Sigmoid colon (tissue), 7 donors: ENCODE results near the gene PES1. TPM values are rescaled to one million over a fixed set of nuclear protein-coding genes. Genes with fewer than 3 reads are reported as not detected.

Experiments
- DNase-seq: peaks from one replicate; pipeline ENCODE4 v3.0.0-alpha.2; 2019
- H3K27ac ChIP-seq, 4 donors: fragments of 200-600 bp; sonication (generic); one replicate each; pipeline ENCODE4 v1.5.1; 2016 to 2019; ENCODE audit warnings: mild to moderate bottlenecking in 1 of 4
- H3K27me3 ChIP-seq, 3 donors: fragments of 200-600 bp; sonication (generic); one replicate each; pipeline ENCODE4 v1.5.1; 2019; ENCODE audit warnings: mild to moderate bottlenecking in 1 of 3
- H3K36me3 ChIP-seq, 4 donors: fragments of 200-600 bp; sonication (generic); one replicate each; pipeline ENCODE4 v1.5.1; 2016 to 2019
- H3K4me1 ChIP-seq, 4 donors: fragments of 200-600 bp; sonication (generic); one replicate each; pipeline ENCODE4 v1.5.1; 2017 to 2019
- H3K4me3 ChIP-seq, 4 donors: fragments of 200-600 bp; sonication (generic); one replicate each; pipeline ENCODE4 v1.5.1; 2017 to 2019; ENCODE audit warnings: mild to moderate bottlenecking in 2 of 4, moderate library complexity in 1 of 4
- H3K9me3 ChIP-seq, 4 donors: fragments of 200-600 bp in 3 of 4; sonication (generic) in 3 of 4; one replicate each; pipeline versions ENCODE4 v1.5.1 to v1.6.1; 2013 to 2019
- CTCF ChIP-seq, 4 experiments: fragments of 450-650 bp in 3 of 4; fragments of 200-600 bp in 1 of 4; IDR thresholded peaks; one replicate each; pipeline ENCODE4 v1.5.1; 2016 to 2019; ENCODE audit warnings: antibody characterized with exemption in 4 of 4, mild to moderate bottlenecking in 3 of 4, moderate library complexity in 2 of 4
- EP300 ChIP-seq, 4 donors: sonication (generic); formaldehyde crosslinking; IDR thresholded peaks; one replicate each; pipeline ENCODE4 v1.6.1; 2017; ENCODE audit warnings: antibody characterized with exemption in 4 of 4
- POLR2A ChIP-seq, 2 donors: fragments of 450-650 bp; IDR thresholded peaks; one replicate each; pipeline ENCODE4 v1.6.1; 2016; ENCODE audit warnings: antibody characterized with exemption in 2 of 2, mild to moderate bottlenecking in 2 of 2, moderate library complexity in 2 of 2
- POLR2AphosphoS5 ChIP-seq, 4 donors: sonication (generic); formaldehyde crosslinking; IDR thresholded peaks; one replicate each; pipeline ENCODE4 v1.6.1; 2017; ENCODE audit warnings: antibody characterized with exemption in 4 of 4
- WGBS, 2 donors: extraction: QIAGEN DNeasy Blood & Tissue Kit; methylation state at CpG; one replicate each; pipeline ENCODE4 v1.1.7; 2013; 5-methylcytosine and 5-hydroxymethylcytosine counted together
- intact Hi-C: fragments of 100-400 bp; cut with DNase I; formaldehyde crosslinking; loops from one replicate; pipeline ENCODE4 v1.15.1; 2023
- polyA plus RNA-seq, 3 donors: library from polyadenylated mRNA; stranded (reverse); fragments of 200-250 nt; gene quantifications; one replicate each; pipeline ENCODE4 v1.2.3, GENCODE V29; 2013
- total RNA-seq, 4 donors: library from RNA; depleted of rRNA; stranded (reverse); fragments of >200 nt; gene quantifications; one replicate each; pipeline ENCODE4 v1.1.0, GENCODE V29; 2016
- donor health status: healthy with polysubstance abuse.
- donor health status: Bipolar disorder and iron deficiency.
- donor health status: healthy.

PES1 gene
- total and polyA plus RNA-seq, 7 donors, result 25.0 to 64.8 (median 41.3) TPM

- intact Hi-C loops, result no loop called here
- no peak overlapping the region for H3K4me3 ChIP-seq
- no peak overlapping the region for H3K27ac ChIP-seq
- no peaks in the 10 kb centered on the region for H3K27me3 ChIP-seq
- H3K36me3 ChIP-seq, result no peaks in the 10 kb centered on the region
- no peaks in the 10 kb centered on the region for H3K4me1 ChIP-seq
- TF ChIP-seq EP300 (IDR thresholded peaks at IDR 0.05) (no peak), POLR2A (IDR thresholded peaks at IDR 0.05) (no peak), CTCF (IDR thresholded peaks at IDR 0.05) (no peak), POLR2AphosphoS5 (IDR thresholded peaks at IDR 0.05) (no peak)
- no peak for DNase-seq
- 88 to 91% methylated on average over 4 of the region's 4 CpGs for WGBS, 2 donors
- H3K9me3 ChIP-seq, result no peaks in the 10 kb centered on the region
Measured at GRCh38 chr22:30535182-30535581, 56.5 kb downstream of the PES1 start.

- intact Hi-C loops, result no loop called here
Measured at GRCh38 chr22:30531651-30532608, 59.8 kb downstream of the PES1 start.

DNA sequence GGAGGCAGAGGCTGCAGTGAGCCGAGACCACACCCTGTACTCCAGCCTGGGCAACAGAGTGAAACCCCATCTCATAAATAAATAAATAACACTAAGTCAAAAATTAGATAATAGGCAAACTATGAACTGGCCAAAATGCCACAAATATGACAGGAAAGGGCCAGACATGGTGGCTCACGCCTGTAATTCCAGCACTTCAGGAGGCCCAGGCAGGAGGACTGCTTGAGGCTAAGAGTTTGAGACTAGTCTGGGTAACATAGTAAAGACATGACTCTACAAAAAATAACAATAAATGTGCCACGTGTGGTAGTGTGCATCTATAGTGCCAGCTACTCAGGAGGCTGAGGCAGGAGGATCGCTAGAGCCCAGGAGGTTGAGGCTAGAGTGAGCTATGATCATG lies 65.1 kb downstream of the PES1 start:
- Histone ChIP-seq H3K4me3 (no peak overlapping the region), H3K9me3 (no peaks in the 10 kb centered on the region), H3K4me1 (no peaks in the 10 kb centered on the region), H3K27me3 (no peaks in the 10 kb centered on the region), H3K36me3 (no peaks in the 10 kb centered on the region), H3K27ac (no peak overlapping the region)
- WGBS, 2 donors, result 77 to 89% methylated on average over 4 of the region's 4 CpGs
- DNase-seq, result no peak
- intact Hi-C loops, result no loop called here
- TF ChIP-seq EP300 (IDR thresholded peaks at IDR 0.05) (no peak), POLR2A (IDR thresholded peaks at IDR 0.05) (no peak), POLR2AphosphoS5 (IDR thresholded peaks at IDR 0.05) (no peak), CTCF (IDR thresholded peaks at IDR 0.05) (no peak)

More at GRCh38 chr22:30531651-30532608, 59.8 kb downstream of the PES1 start:
- no peak for TF ChIP-seq POLR2AphosphoS5 (IDR thresholded peaks at IDR 0.05)
- TF ChIP-seq POLR2A (IDR thresholded peaks at IDR 0.05), result no peak
- no peak for TF ChIP-seq EP300 (IDR thresholded peaks at IDR 0.05)
- TF ChIP-seq CTCF (IDR thresholded peaks at IDR 0.05), result no peak
- H3K4me3 ChIP-seq, result no peak overlapping the region
- no peaks in the 10 kb centered on the region for H3K27me3 ChIP-seq
- H3K36me3 ChIP-seq, result no peaks in the 10 kb centered on the region
- H3K9me3 ChIP-seq, result no peaks in the 10 kb centered on the region
- 89 to 91% methylated on average over 17 of the region's 17 CpGs for WGBS, 2 donors
- no peak for DNase-seq
- no peaks in the 10 kb centered on the region for H3K4me1 ChIP-seq
- H3K27ac ChIP-seq, result no peak overlapping the region

Other genes starting within 250 kb of the PES1 start
- 10 to 100 TPM; 24.2 to 61.5 (median 33.5) TPM for gene SF3A1, start 235.0 kb downstream of the PES1 start, total RNA-seq
- gene SF3A1, start 235.0 kb downstream of the PES1 start, polyA plus RNA-seq, result 10 to 100 TPM; 17.4 to 41.2 (median 21.3) TPM
- 1 to 10 TPM in 3 of 4 donors, under 1 TPM in 1; 0.83 to 2.0 (median 1.7) TPM for gene CCDC157, start 234.9 kb downstream of the PES1 start, total RNA-seq
- 1 to 10 TPM; 1.2 to 1.8 (median 1.6) TPM for gene CCDC157, start 234.9 kb downstream of the PES1 start, polyA plus RNA-seq
- 10 to 100 TPM; 12.2 to 21.6 (median 13.0) TPM for gene RNF215, start 204.5 kb downstream of the PES1 start, total RNA-seq
- 1 to 10 TPM in 2 of 3 donors, under 1 TPM in 1; 0.92 to 7.1 (median 1.8) TPM for gene RNF215, start 204.5 kb downstream of the PES1 start, polyA plus RNA-seq
- 10 to 100 TPM in 2 of 4 donors, 1 to 10 TPM in 2; 4.7 to 12.1 (median 7.8) TPM for gene SEC14L2, start 194.9 kb downstream of the PES1 start, total RNA-seq
- 1 to 10 TPM; 2.4 to 6.3 (median 5.5) TPM for gene SEC14L2, start 194.9 kb downstream of the PES1 start, polyA plus RNA-seq
- 1 to 10 TPM; 2.9 to 7.1 (median 4.8) TPM for gene MTFP1, start 166.1 kb downstream of the PES1 start, total RNA-seq
- gene MTFP1, start 166.1 kb downstream of the PES1 start, polyA plus RNA-seq, result 10 to 100 TPM; 21.0 to 38.5 (median 31.2) TPM
- not detected for gene SEC14L3, start 119.9 kb downstream of the PES1 start, total RNA-seq
- gene SEC14L3, start 119.9 kb downstream of the PES1 start, polyA plus RNA-seq, result under 1 TPM in 1 of 3 donors, not detected in 2; 0.23 TPM
- gene SEC14L4, start 86.2 kb downstream of the PES1 start, total RNA-seq, result not detected
- gene SEC14L4, start 86.2 kb downstream of the PES1 start, polyA plus RNA-seq, result under 1 TPM in 1 of 3 donors, not detected in 2; 0.04 TPM
- gene SEC14L6, start 45.2 kb downstream of the PES1 start, total RNA-seq, result 1 to 10 TPM in 1 of 4 donors, under 1 TPM in 2, not detected in 1; 0.41 to 4.3 (median 0.83) TPM
- under 1 TPM in 1 of 3 donors, not detected in 2; 0.10 TPM for gene SEC14L6, start 45.2 kb downstream of the PES1 start, polyA plus RNA-seq
- gene GAL3ST1, start 17.2 kb downstream of the PES1 start, total RNA-seq, result 1 to 10 TPM in 2 of 4 donors, under 1 TPM in 2; 0.68 to 2.8 (median 1.5) TPM
- 10 to 100 TPM in 1 of 3 donors, 1 to 10 TPM in 2; 3.6 to 10.2 (median 5.8) TPM for gene GAL3ST1, start 17.2 kb downstream of the PES1 start, polyA plus RNA-seq
- 10 to 100 TPM; 23.5 to 45.7 (median 25.5) TPM for gene TCN2, start 15.3 kb upstream of the PES1 start, total RNA-seq
- gene TCN2, start 15.3 kb upstream of the PES1 start, polyA plus RNA-seq, result 10 to 100 TPM in 2 of 3 donors, 1 to 10 TPM in 1; 8.4 to 28.7 (median 17.1) TPM
- 1 to 10 TPM; 5.0 to 7.7 (median 6.4) TPM for gene SLC35E4, start 43.9 kb upstream of the PES1 start, total RNA-seq
- gene SLC35E4, start 43.9 kb upstream of the PES1 start, polyA plus RNA-seq, result 1 to 10 TPM; 1.2 to 4.0 (median 2.1) TPM
- gene DUSP18, start 76.0 kb upstream of the PES1 start, total RNA-seq, result 1 to 10 TPM; 4.1 to 8.3 (median 4.2) TPM
- gene DUSP18, start 76.0 kb upstream of the PES1 start, polyA plus RNA-seq, result 1 to 10 TPM; 2.4 to 7.0 (median 3.2) TPM
- gene OSBP2, start 103.0 kb upstream of the PES1 start, total RNA-seq, result 1 to 10 TPM; 1.4 to 3.0 (median 2.1) TPM
- 1 to 10 TPM; 1.2 to 1.6 (median 1.5) TPM for gene OSBP2, start 103.0 kb upstream of the PES1 start, polyA plus RNA-seq